Loucy (cell line): ENCODE data around the gene TIMM13.

Experiments
- H2AFZ ChIP-seq: fragments of 200-600 bp; sonication (generic); 2 replicates; pipeline ENCODE4 v1.6.0; 2016; ENCODE audit warnings: antibody characterized with exemption, mild to moderate bottlenecking, low read length, moderate library complexity
- H3F3A ChIP-seq: fragments of 200-600 bp; 2 replicates; pipeline ENCODE4 v1.6.0; 2016; ENCODE audit warnings: antibody characterized with exemption, low read depth, mild to moderate bottlenecking
- H3K27me3 ChIP-seq: fragments of 200-600 bp; sonication (generic); 2 replicates; pipeline ENCODE4 v1.6.1; 2014; ENCODE audit warnings: low read length, mild to moderate bottlenecking; ENCODE audit not compliant: insufficient read depth, poor library complexity, severe bottlenecking
- H3K36me3 ChIP-seq: fragments of 200-600 bp; sonication (generic); 2 replicates; pipeline ENCODE4 v1.6.1; 2016; ENCODE audit warnings: low read length; ENCODE audit not compliant: insufficient read depth
- H3K4me1 ChIP-seq: fragments of 200-600 bp; sonication (generic); 2 replicates; pipeline ENCODE4 v1.5.1; 2014; ENCODE audit warnings: low read length, mild to moderate bottlenecking; ENCODE audit not compliant: insufficient read depth, poor library complexity, severe bottlenecking
- H3K4me2 ChIP-seq: fragments of 200-600 bp; sonication (generic); 2 replicates; pipeline ENCODE4 v1.6.0; 2014; ENCODE audit warnings: antibody characterized with exemption, low read length, low read depth, mild to moderate bottlenecking; ENCODE audit not compliant: poor library complexity, severe bottlenecking
- H3K4me3 ChIP-seq: fragments of 200-600 bp; sonication (generic); 2 replicates; pipeline ENCODE4 v1.5.1; 2014; ENCODE audit warnings: low read length, mild to moderate bottlenecking, mixed read lengths; ENCODE audit not compliant: poor library complexity, severe bottlenecking
- H3K79me2 ChIP-seq: fragments of 200-600 bp; sonication (generic); 2 replicates; pipeline ENCODE4 v1.6.1; 2014; ENCODE audit warnings: low read length; ENCODE audit not compliant: insufficient read depth
- H3K9ac ChIP-seq: fragments of 200-600 bp; sonication (generic); 2 replicates; pipeline ENCODE4 v1.6.0; 2014; ENCODE audit warnings: mild to moderate bottlenecking, low read depth, low read length, moderate library complexity; ENCODE audit not compliant: poor library complexity, severe bottlenecking
- H3K9me2 ChIP-seq: fragments of 200-600 bp; sonication (generic); replicated peaks from 2 replicates; pipeline ENCODE4 v1.6.1; 2016; ENCODE audit warnings: low read depth, low read length, mixed read lengths
- H3K9me3 ChIP-seq: fragments of 200-600 bp; sonication (generic); 2 replicates; pipeline ENCODE4 v1.6.1; 2014; ENCODE audit warnings: mild to moderate bottlenecking, antibody characterized with exemption, low read length, low read depth; ENCODE audit not compliant: insufficient read depth
- H4K20me1 ChIP-seq: fragments of 200-600 bp; sonication (generic); 2 replicates; pipeline ENCODE4 v1.6.0; 2014; ENCODE audit warnings: antibody characterized with exemption, low read length, mild to moderate bottlenecking; ENCODE audit not compliant: insufficient read depth, poor library complexity, severe bottlenecking
- CTCF ChIP-seq: fragments of 200-600 bp; sonication (generic); conservative IDR thresholded peaks from 2 replicates; pipeline ENCODE4 v1.5.1; 2014; ENCODE audit warnings: mild to moderate bottlenecking, antibody characterized with exemption, low read length
- EZH2phosphoT487 ChIP-seq: fragments of 200-600 bp; IDR thresholded peaks from 2 replicates; pipeline ENCODE4 v1.6.1; 2018; ENCODE audit warnings: antibody characterized with exemption, mild to moderate bottlenecking, moderate library complexity, borderline replicate concordance

Gene TIMM13

DNA sequence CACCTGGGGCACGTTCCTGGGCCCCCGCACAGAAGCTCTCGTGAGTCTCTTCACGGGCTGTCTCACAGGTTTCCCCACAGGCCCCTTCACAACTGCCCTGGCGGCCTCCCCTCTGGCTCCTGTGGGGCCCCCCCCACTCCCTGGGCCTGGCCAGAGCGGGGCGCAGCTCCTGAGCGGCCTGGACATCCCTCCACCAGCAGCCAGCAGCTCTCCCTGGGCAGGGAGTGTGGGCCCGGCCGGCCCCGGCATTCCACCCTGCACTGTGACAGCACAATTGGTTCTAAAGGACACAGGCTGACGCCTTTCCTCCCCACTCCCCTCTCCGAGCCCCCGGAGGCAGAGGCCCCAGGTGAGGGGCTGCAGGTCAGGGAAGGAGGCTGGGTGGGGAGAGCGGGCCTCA, 9.5 kb upstream of the TIMM13 start:
- Histone ChIP-seq H3K36me3 (peaks cover 46% of the 10 kb centered on the region; the same call in 1 of the 2 replicates), H4K20me1 (peaks cover 2% of the 10 kb centered on the region)

DNA sequence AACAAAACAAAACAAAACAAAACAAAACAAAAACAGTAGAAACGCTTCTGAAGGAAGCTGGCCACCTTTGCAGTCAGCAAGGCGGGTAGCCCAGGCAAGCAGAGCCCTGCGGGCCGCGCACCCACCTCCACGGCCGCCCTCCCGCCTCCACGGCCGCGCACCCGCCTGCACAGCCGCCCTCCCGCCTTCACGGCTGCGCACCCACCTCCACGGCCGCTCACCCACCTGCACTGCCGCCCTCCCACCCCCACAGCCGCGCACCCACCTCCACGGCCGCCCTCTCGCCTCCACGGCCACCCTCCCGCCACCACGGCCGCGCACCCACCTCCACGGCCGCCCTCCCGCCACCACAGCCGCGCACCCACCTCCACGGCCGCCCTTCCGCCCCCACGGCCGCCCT, 9.0 kb upstream of the TIMM13 start:
- no peak overlapping the region for H3K9ac ChIP-seq
- no peaks in the 10 kb centered on the region for H3K27me3 ChIP-seq
- no peaks in the 10 kb centered on the region for H3K4me1 ChIP-seq
- H3K9me2 ChIP-seq = no peaks in the 10 kb centered on the region
- no peak overlapping the region for H3K4me2 ChIP-seq
- H3K9me3 ChIP-seq = no peaks in the 10 kb centered on the region
- H3K36me3 ChIP-seq = peaks cover 46% of the 10 kb centered on the region; the same call in 1 of the 2 replicates
- no peak overlapping the region for H2AFZ ChIP-seq
- no peaks in the 10 kb centered on the region; the same call in 1 of the 2 replicates for H3K79me2 ChIP-seq
- no peaks in the 10 kb centered on the region for H3F3A ChIP-seq
- H3K4me3 ChIP-seq = no peak overlapping the region
- peaks cover 2% of the 10 kb centered on the region for H4K20me1 ChIP-seq
- no peak for TF ChIP-seq CTCF
- no peak for TF ChIP-seq EZH2phosphoT487

More for the DNA sequence above, 9.5 kb upstream of the TIMM13 start:
- no peaks in the 10 kb centered on the region for H3K9me2 ChIP-seq
- no peaks in the 10 kb centered on the region for H3F3A ChIP-seq
- no peak overlapping the region for H3K4me3 ChIP-seq
- H3K4me1 ChIP-seq = no peaks in the 10 kb centered on the region
- H3K4me2 ChIP-seq = no peak overlapping the region
- no peaks in the 10 kb centered on the region; the same call in 1 of the 2 replicates for H3K79me2 ChIP-seq
- TF ChIP-seq CTCF (no peak), EZH2phosphoT487 (no peak)
- H3K9me3 ChIP-seq = no peaks in the 10 kb centered on the region
- H2AFZ ChIP-seq = no peak overlapping the region
- H3K9ac ChIP-seq = no peak overlapping the region
- no peaks in the 10 kb centered on the region for H3K27me3 ChIP-seq

DNA sequence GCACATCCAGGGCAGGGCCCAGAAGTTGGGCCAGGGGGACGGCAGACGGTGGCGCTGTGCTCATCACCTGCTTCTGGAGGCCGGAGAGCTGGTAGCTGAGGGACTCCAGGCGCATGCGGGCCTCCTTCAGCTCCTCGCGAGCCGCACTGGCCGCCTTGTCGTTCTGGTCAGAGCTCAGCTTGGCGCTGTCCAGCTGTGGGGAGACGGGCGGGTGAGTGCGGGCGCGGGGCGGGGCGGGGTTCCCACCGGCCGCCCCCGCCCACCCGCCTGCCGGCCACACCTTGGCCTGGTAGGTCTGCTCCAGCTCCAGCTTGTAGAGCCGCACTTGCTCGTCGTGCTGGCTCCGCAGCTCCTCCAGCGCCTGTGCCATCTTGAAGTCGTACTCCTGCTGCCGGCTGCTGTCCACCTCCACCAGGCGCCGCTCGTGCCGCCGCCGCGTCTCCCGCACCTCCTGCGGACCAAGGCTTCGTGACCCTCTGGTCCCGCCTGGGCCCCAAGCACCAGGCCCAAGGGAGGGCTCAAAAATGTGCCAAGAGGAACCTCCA, 7.4 kb upstream of the TIMM13 start:
- H3K4me3 ChIP-seq = no peak overlapping the region
- H3K9me2 ChIP-seq = no peaks in the 10 kb centered on the region
- H4K20me1 ChIP-seq = peaks cover 2% of the 10 kb centered on the region
- H3K9ac ChIP-seq = no peak overlapping the region
- H3K9me3 ChIP-seq = no peaks in the 10 kb centered on the region
- H3K36me3 ChIP-seq = peaks cover 55% of the 10 kb centered on the region; the same call in 1 of the 2 replicates
- H3K27me3 ChIP-seq = no peaks in the 10 kb centered on the region
- H3K4me2 ChIP-seq = no peak overlapping the region
- no peak for TF ChIP-seq EZH2phosphoT487
- no peak for TF ChIP-seq CTCF
- H2AFZ ChIP-seq = no peak overlapping the region
- H3K79me2 ChIP-seq = no peaks in the 10 kb centered on the region
- H3K4me1 ChIP-seq = no peaks in the 10 kb centered on the region
- H3F3A ChIP-seq = no peaks in the 10 kb centered on the region
